SJSA1 (cell line): Measurements from ENCODE around the gene CACNG4. TPM values are rescaled to one million over a fixed set of nuclear protein-coding genes. Genes with fewer than 3 reads are reported as not detected.

Source experiments
- DNase-seq, 2 experiments: peaks; one replicate each; pipeline ENCODE4 v3.0.0-alpha.2; 2015 to 2020; ENCODE audit warnings: low spot score in 2 of 2, low read depth in 1 of 2
- H3K27ac ChIP-seq: fragments of 250-450 bp; sonication (Bioruptor Pico); 2 replicates; pipeline ENCODE4 v1.5.1; 2020; ENCODE audit warnings: mild to moderate bottlenecking, moderate library complexity
- H3K27me3 ChIP-seq: fragments of 250-450 bp; sonication (Bioruptor Pico); replicated peaks from 2 replicates; pipeline ENCODE4 v1.5.1; 2020; ENCODE audit warnings: mild to moderate bottlenecking, moderate library complexity
- H3K36me3 ChIP-seq: fragments of 250-450 bp; sonication (Bioruptor Pico); 2 replicates; pipeline ENCODE4 v1.5.1; 2020; ENCODE audit warnings: mild to moderate bottlenecking
- H3K4me1 ChIP-seq: fragments of 250-450 bp; sonication (Bioruptor Pico); replicated peaks from 2 replicates; pipeline ENCODE4 v1.6.1; 2021; ENCODE audit warnings: mild to moderate bottlenecking
- H3K4me3 ChIP-seq: fragments of 250-450 bp; sonication (Bioruptor Pico); 2 replicates; pipeline ENCODE4 v1.5.1; 2020; ENCODE audit warnings: mild to moderate bottlenecking
- H3K9me3 ChIP-seq: fragments of 250-450 bp; sonication (Bioruptor Pico); replicated peaks from 2 replicates; pipeline ENCODE4 v1.5.1; 2020; ENCODE audit warnings: mild to moderate bottlenecking
- total RNA-seq: library from RNA; depleted of rRNA; stranded (reverse); fragments of >200 nt; shearing (Covaris generic); gene quantifications from 2 replicates; pipeline ENCODE4 v1.2.3, GENCODE V29; 2014; rRNA removed

CACNG4 gene
- total RNA-seq, 1 experiment from 2014 or later = 32.0 TPM

- DNase-seq = no peak
- H3K27ac ChIP-seq = no peak overlapping the region
- H3K27me3 ChIP-seq = no peaks in the 10 kb centered on the region
- H3K36me3 ChIP-seq = peaks cover 20% of the 10 kb centered on the region
- no peak overlapping the region for H3K4me3 ChIP-seq
- no peaks in the 10 kb centered on the region for H3K4me1 ChIP-seq
- H3K9me3 ChIP-seq = no peaks in the 10 kb centered on the region
Observed at GRCh38 chr17:67076290-67076689, 111.8 kb downstream of the CACNG4 start.

- Histone ChIP-seq H3K27me3 (no peaks in the 10 kb centered on the region), H3K36me3 (peaks cover 25% of the 10 kb centered on the region), H3K27ac (no peak overlapping the region), H3K4me3 (no peak overlapping the region), H3K9me3 (no peaks in the 10 kb centered on the region), H3K4me1 (no peaks in the 10 kb centered on the region)
- no peak for DNase-seq
Observed at GRCh38 chr17:67078292-67078691, 113.8 kb downstream of the CACNG4 start.

- H3K27me3 ChIP-seq = no peaks in the 10 kb centered on the region
- no peak overlapping the region for H3K4me3 ChIP-seq
- H3K4me1 ChIP-seq = no peaks in the 10 kb centered on the region
- DNase-seq = no peak
- H3K9me3 ChIP-seq = no peaks in the 10 kb centered on the region
- no peak overlapping the region for H3K27ac ChIP-seq
- peaks cover 20% of the 10 kb centered on the region for H3K36me3 ChIP-seq
Observed at GRCh38 chr17:67079491-67079890, 115.0 kb downstream of the CACNG4 start.

- Histone ChIP-seq H3K4me1 (peaks cover 9% of the 10 kb centered on the region), H3K27ac (no peak overlapping the region), H3K4me3 (no peak overlapping the region), H3K9me3 (no peaks in the 10 kb centered on the region), H3K27me3 (no peaks in the 10 kb centered on the region), H3K36me3 (peaks cover 28% of the 10 kb centered on the region)
- DNase-seq = no peak
Observed at GRCh38 chr17:67080804-67081203, 116.3 kb downstream of the CACNG4 start.

GRCh38 chr17:67082107-67082506 is 117.6 kb downstream of the CACNG4 start:
- Histone ChIP-seq H3K9me3 (no peaks in the 10 kb centered on the region), H3K4me3 (no peak overlapping the region), H3K27me3 (no peaks in the 10 kb centered on the region), H3K36me3 (peaks cover 34% of the 10 kb centered on the region), H3K4me1 (peaks cover 13% of the 10 kb centered on the region), H3K27ac (no peak overlapping the region)
- DNase-seq = no peak

Other genes starting within 250 kb of the CACNG4 start
- not detected in 2 replicates for gene CACNG5, start 129.6 kb upstream of the CACNG4 start, total RNA-seq
- gene CACNG1, start 79.8 kb downstream of the CACNG4 start, total RNA-seq = 0.26 TPM in 1 of 2 replicates, not detected in the other